ENCODE measurements around the gene NHP2.
"Not testable (repeated sequence)": the region's sequence is repeated elsewhere in the genome, so short reads cannot be mapped to it uniquely, and the experiment has no call there.

NHP2 gene

GRCh38 chr5:178153530-178154340 is at the start of gene NHP2:
NHP2 (minus strand) TSS chr5:178153885; CDS start chr5:178153817, 68 bp downstream.
- in situ Hi-C loops (cut with MboI; ENCODE audit: low sequenced_read_pairs): no loop called here

GRCh38 chr5:178202541-178202940 is 48.9 kb upstream of the NHP2 start:
- in situ Hi-C loops (cut with MboI; ENCODE audit: low sequenced_read_pairs): no loop called here

GRCh38 chr5:178201927-178202235 is 48.2 kb upstream of the NHP2 start:
- in situ Hi-C loops (cut with MboI; ENCODE audit: low sequenced_read_pairs): no loop called here

- in situ Hi-C loops (cut with MboI; ENCODE audit: low sequenced_read_pairs): no loop called here
Measured at GRCh38 chr5:178201221-178201926, 47.7 kb upstream of the NHP2 start.

- in situ Hi-C loops (cut with MboI; ENCODE audit: low sequenced_read_pairs): no loop called here
Measured at GRCh38 chr5:178199581-178200434, 46.1 kb upstream of the NHP2 start.

- in situ Hi-C loops (cut with MboI; ENCODE audit: low sequenced_read_pairs): no loop called here
Measured at GRCh38 chr5:178198706-178199105, 45.0 kb upstream of the NHP2 start.

- in situ Hi-C loops (cut with MboI; ENCODE audit: low sequenced_read_pairs): not testable (repeated sequence)
Measured at GRCh38 chr5:178198151-178198550, 44.5 kb upstream of the NHP2 start.

- in situ Hi-C loops (cut with MboI; ENCODE audit: low sequenced_read_pairs): no loop called here
Measured at GRCh38 chr5:178196986-178197385, 43.3 kb upstream of the NHP2 start.

- in situ Hi-C loops (cut with MboI; ENCODE audit: low sequenced_read_pairs): no loop called here
Measured at GRCh38 chr5:178196281-178196812, 42.7 kb upstream of the NHP2 start.

- in situ Hi-C loops (cut with MboI; ENCODE audit: low sequenced_read_pairs): no loop called here
Measured at GRCh38 chr5:178194026-178194425, 40.3 kb upstream of the NHP2 start.

- in situ Hi-C loops (cut with MboI; ENCODE audit: low sequenced_read_pairs): no loop called here
Measured at GRCh38 chr5:178193251-178193809, 39.6 kb upstream of the NHP2 start.

- in situ Hi-C loops (cut with MboI; ENCODE audit: low sequenced_read_pairs): no loop called here
Measured at GRCh38 chr5:178192787-178193186, 39.1 kb upstream of the NHP2 start.

- in situ Hi-C loops (cut with MboI; ENCODE audit: low sequenced_read_pairs): no loop called here
Measured at GRCh38 chr5:178192244-178192643, 38.6 kb upstream of the NHP2 start.

GRCh38 chr5:178191661-178192060 is 38.0 kb upstream of the NHP2 start:
- in situ Hi-C loops (cut with MboI; ENCODE audit: low sequenced_read_pairs): no loop called here

GRCh38 chr5:178189433-178189832 is 35.7 kb upstream of the NHP2 start:
- in situ Hi-C loops (cut with MboI; ENCODE audit: low sequenced_read_pairs): no loop called here

- in situ Hi-C loops (cut with MboI; ENCODE audit: low sequenced_read_pairs): no loop called here
Measured at GRCh38 chr5:178187014-178187413, 33.3 kb upstream of the NHP2 start, which contains the start of gene GMCL2. GMCL2 (minus strand) TSS chr5:178187371; CDS start chr5:178187299, 72 bp downstream.

GRCh38 chr5:178186427-178186826 is 32.7 kb upstream of the NHP2 start:
- in situ Hi-C loops (cut with MboI; ENCODE audit: low sequenced_read_pairs): no loop called here

GRCh38 chr5:178182158-178182876 is 28.6 kb upstream of the NHP2 start:
- in situ Hi-C loops (cut with MboI; ENCODE audit: low sequenced_read_pairs): no loop called here

GRCh38 chr5:178180141-178180863 is 26.6 kb upstream of the NHP2 start:
- in situ Hi-C loops (cut with MboI; ENCODE audit: low sequenced_read_pairs): no loop called here
